Stimulated activated CD4-positive, alpha-beta T cell treated with anti-CD3 and anti-CD28 coated beads, Interleukin-4, amount 100 ng/mL, for 1 hour (primary cell): ENCODE data around the gene SLC46A3.
"Not testable (repeated sequence)": the region's sequence is repeated elsewhere in the genome, so short reads cannot be mapped to it uniquely, and the experiment has no call there.

Experiments
- DNase-seq: peaks from one replicate; pipeline ENCODE4 v3.0.0-alpha.2; 2020

The SLC46A3 gene

GRCh38 chr13:28718543-28719226 lies at the start of gene SLC46A3:
Gene SLC46A3, minus strand, starts transcription at chr13:28718970. Its CDS starts 972 bp downstream, at chr13:28717998.
- peak; percentile 98 for DNase-seq

GRCh38 chr13:28763887-28764286 lies 45.1 kb upstream of the SLC46A3 start:
- DNase-seq: no peak

- no peak for DNase-seq
These were observed 42.8 kb upstream of the SLC46A3 start for GRCh38 chr13:28761586-28761985.

GRCh38 chr13:28755546-28755870 lies 36.7 kb upstream of the SLC46A3 start:
- no peak for DNase-seq

- peak; percentile 3 for DNase-seq
These were observed 36.2 kb upstream of the SLC46A3 start for GRCh38 chr13:28754698-28755545.

GRCh38 chr13:28753946-28754345 lies 35.2 kb upstream of the SLC46A3 start:
- no peak for DNase-seq

- DNase-seq: no peak
These were observed 34.6 kb upstream of the SLC46A3 start for GRCh38 chr13:28753208-28753892.

GRCh38 chr13:28751175-28751960 lies 32.6 kb upstream of the SLC46A3 start:
- no peak for DNase-seq

- no peak for DNase-seq
These were observed 31.6 kb upstream of the SLC46A3 start for GRCh38 chr13:28750187-28751045.

- DNase-seq: no peak
These were observed 29.1 kb upstream of the SLC46A3 start for GRCh38 chr13:28747851-28748250.

- no peak for DNase-seq
These were observed 27.5 kb upstream of the SLC46A3 start for GRCh38 chr13:28746287-28746612.

- DNase-seq: no peak
These were observed 25.9 kb upstream of the SLC46A3 start for GRCh38 chr13:28744656-28745055.

- no peak for DNase-seq
These were observed 25.3 kb upstream of the SLC46A3 start for GRCh38 chr13:28744091-28744536.

GRCh38 chr13:28743499-28744083 lies 24.8 kb upstream of the SLC46A3 start:
- no peak for DNase-seq

GRCh38 chr13:28743020-28743419 lies 24.2 kb upstream of the SLC46A3 start:
- no peak for DNase-seq

- not testable (repeated sequence) for DNase-seq
These were observed 23.7 kb upstream of the SLC46A3 start for GRCh38 chr13:28742445-28742844.

- DNase-seq: no peak
These were observed 22.3 kb upstream of the SLC46A3 start for GRCh38 chr13:28741084-28741491.

GRCh38 chr13:28739376-28739775 lies 20.6 kb upstream of the SLC46A3 start:
- DNase-seq: no peak

- DNase-seq: no peak
These were observed 16.8 kb upstream of the SLC46A3 start for GRCh38 chr13:28735481-28736029.

- no peak for DNase-seq
These were observed 16.1 kb upstream of the SLC46A3 start for GRCh38 chr13:28734906-28735305.

- no peak for DNase-seq
These were observed 12.0 kb upstream of the SLC46A3 start for GRCh38 chr13:28730762-28731161.
